ES-I3 (cell line): Measurements from ENCODE around the gene C10orf67.
"Not testable (repeated sequence)": the region's sequence is repeated elsewhere in the genome, so short reads cannot be mapped to it uniquely, and the experiment has no call there.

Source experiments
- H3K36me3 ChIP-seq: 2 replicates; pipeline ENCODE4 v1.6.1; 2013; ENCODE audit warnings: mild to moderate bottlenecking, low read length, control low read depth, moderate library complexity; ENCODE audit not compliant: insufficient read depth
- H3K4me1 ChIP-seq: 2 replicates; pipeline ENCODE4 v1.6.1; 2013; ENCODE audit warnings: mild to moderate bottlenecking, control low read depth, low read length; ENCODE audit not compliant: insufficient read depth
- H3K9ac ChIP-seq: 2 replicates; pipeline ENCODE4 v1.6.1; 2013; ENCODE audit warnings: low read depth, mild to moderate bottlenecking, low read length, moderate library complexity
- H3K9me3 ChIP-seq: 2 replicates; pipeline ENCODE4 v1.6.1; 2013; ENCODE audit warnings: mild to moderate bottlenecking, low read length, moderate library complexity; ENCODE audit not compliant: control insufficient read depth, insufficient read depth

C10orf67 gene

GRCh38 chr10:23344241-23344841 is at the start of gene C10orf67:
TSS of gene C10orf67 (minus strand) at chr10:23344797. CDS start at chr10:23344774, 23 bp downstream.
- Histone ChIP-seq H3K4me1 (no peaks in the 10 kb centered on the region), H3K36me3 (no peaks in the 10 kb centered on the region), H3K9me3 (no peaks in the 10 kb centered on the region), H3K9ac (peak within 1 kb of the TSS; percentile 66)

GRCh38 chr10:23391821-23392220 is 47.2 kb upstream of the C10orf67 start:
- Histone ChIP-seq H3K4me1 (no peaks in the 10 kb centered on the region), H3K9me3 (no peaks in the 10 kb centered on the region), H3K36me3 (no peaks in the 10 kb centered on the region), H3K9ac (no peak overlapping the region)

- Histone ChIP-seq H3K4me1 (no peaks in the 10 kb centered on the region), H3K36me3 (no peaks in the 10 kb centered on the region), H3K9ac (no peak overlapping the region), H3K9me3 (no peaks in the 10 kb centered on the region)
Measured at GRCh38 chr10:23390809-23391208, 46.2 kb upstream of the C10orf67 start.

GRCh38 chr10:23390408-23390807 is 45.8 kb upstream of the C10orf67 start:
- H3K4me1 ChIP-seq, H3K36me3 ChIP-seq, H3K9me3 ChIP-seq, H3K9ac ChIP-seq: not testable (repeated sequence)

- H3K9me3 ChIP-seq, H3K9ac ChIP-seq, H3K4me1 ChIP-seq, H3K36me3 ChIP-seq: not testable (repeated sequence)
Measured at GRCh38 chr10:23387516-23387915, 42.9 kb upstream of the C10orf67 start.

- H3K9ac ChIP-seq, result no peak overlapping the region
- H3K9me3 ChIP-seq, result no peaks in the 10 kb centered on the region
- H3K4me1 ChIP-seq, result no peaks in the 10 kb centered on the region
- H3K36me3 ChIP-seq, result no peaks in the 10 kb centered on the region
Measured at GRCh38 chr10:23386052-23386451, 41.5 kb upstream of the C10orf67 start.

GRCh38 chr10:23384364-23384763 is 39.8 kb upstream of the C10orf67 start:
- Histone ChIP-seq H3K9ac (no peak overlapping the region), H3K36me3 (no peaks in the 10 kb centered on the region), H3K4me1 (no peaks in the 10 kb centered on the region)

GRCh38 chr10:23383637-23384036 is 39.0 kb upstream of the C10orf67 start:
- H3K36me3 ChIP-seq, result no peaks in the 10 kb centered on the region
- H3K9ac ChIP-seq, result no peak overlapping the region
- H3K9me3 ChIP-seq, result no peaks in the 10 kb centered on the region
- no peaks in the 10 kb centered on the region for H3K4me1 ChIP-seq

More at GRCh38 chr10:23384364-23384763, 39.8 kb upstream of the C10orf67 start:
- no peaks in the 10 kb centered on the region for H3K9me3 ChIP-seq

- no peaks in the 10 kb centered on the region for H3K9me3 ChIP-seq
- no peak overlapping the region for H3K9ac ChIP-seq
- H3K4me1 ChIP-seq, result no peaks in the 10 kb centered on the region
- no peaks in the 10 kb centered on the region for H3K36me3 ChIP-seq
Measured at GRCh38 chr10:23381298-23382040, 36.9 kb upstream of the C10orf67 start.

GRCh38 chr10:23379686-23380085 is 35.1 kb upstream of the C10orf67 start:
- no peaks in the 10 kb centered on the region for H3K36me3 ChIP-seq
- no peaks in the 10 kb centered on the region for H3K4me1 ChIP-seq
- no peak overlapping the region for H3K9ac ChIP-seq
- H3K9me3 ChIP-seq, result no peaks in the 10 kb centered on the region

- no peak overlapping the region for H3K9ac ChIP-seq
- no peaks in the 10 kb centered on the region for H3K36me3 ChIP-seq
Measured at GRCh38 chr10:23376229-23376655, 31.6 kb upstream of the C10orf67 start.

GRCh38 chr10:23375366-23375765 is 30.8 kb upstream of the C10orf67 start:
- H3K9ac ChIP-seq, result no peak overlapping the region
- H3K4me1 ChIP-seq, result no peaks in the 10 kb centered on the region; the same call in 1 of the 2 replicates
- no peaks in the 10 kb centered on the region for H3K9me3 ChIP-seq
- no peaks in the 10 kb centered on the region for H3K36me3 ChIP-seq

More at GRCh38 chr10:23376229-23376655, 31.6 kb upstream of the C10orf67 start:
- Histone ChIP-seq H3K4me1 (no peaks in the 10 kb centered on the region; the same call in 1 of the 2 replicates), H3K9me3 (no peaks in the 10 kb centered on the region)

- no peaks in the 10 kb centered on the region for H3K9me3 ChIP-seq
- H3K9ac ChIP-seq, result no peak overlapping the region
- no peaks in the 10 kb centered on the region for H3K36me3 ChIP-seq
- H3K4me1 ChIP-seq, result no peaks in the 10 kb centered on the region; the same call in 1 of the 2 replicates
Measured at GRCh38 chr10:23373156-23373555, 28.6 kb upstream of the C10orf67 start.

GRCh38 chr10:23371073-23371472 is 26.5 kb upstream of the C10orf67 start:
- Histone ChIP-seq H3K36me3 (no peaks in the 10 kb centered on the region), H3K4me1 (no peaks in the 10 kb centered on the region; the same call in 1 of the 2 replicates), H3K9ac (no peak overlapping the region), H3K9me3 (no peaks in the 10 kb centered on the region)

- Histone ChIP-seq H3K4me1 (no peaks in the 10 kb centered on the region; the same call in 1 of the 2 replicates), H3K36me3 (no peaks in the 10 kb centered on the region), H3K9me3 (no peaks in the 10 kb centered on the region), H3K9ac (no peak overlapping the region)
Measured at GRCh38 chr10:23370106-23370505, 25.5 kb upstream of the C10orf67 start.
